Measurements from ENCODE around the gene TLR8. TPM values are rescaled to one million over a fixed set of nuclear protein-coding genes. Genes with fewer than 3 reads are reported as not detected.
"Not testable (repeated sequence)": the region's sequence is repeated elsewhere in the genome, so short reads cannot be mapped to it uniquely, and the experiment has no call there.

Gene TLR8
- total RNA-seq, 1 donor from 2014 or later = not detected

GRCh38 chrX:12936947-12937346, 30.5 kb downstream of the TLR8 start:
- no peaks in the 10 kb centered on the region for H3K27me3 Mint-ChIP-seq (ENCODE audit: unreplicated experiment)
- no peak overlapping the region for H3K27ac Mint-ChIP-seq (ENCODE audit: unreplicated experiment)
- no peaks in the 10 kb centered on the region for H3K4me1 Mint-ChIP-seq (ENCODE audit: unreplicated experiment)
- TF ChIP-seq, protein P1, sequence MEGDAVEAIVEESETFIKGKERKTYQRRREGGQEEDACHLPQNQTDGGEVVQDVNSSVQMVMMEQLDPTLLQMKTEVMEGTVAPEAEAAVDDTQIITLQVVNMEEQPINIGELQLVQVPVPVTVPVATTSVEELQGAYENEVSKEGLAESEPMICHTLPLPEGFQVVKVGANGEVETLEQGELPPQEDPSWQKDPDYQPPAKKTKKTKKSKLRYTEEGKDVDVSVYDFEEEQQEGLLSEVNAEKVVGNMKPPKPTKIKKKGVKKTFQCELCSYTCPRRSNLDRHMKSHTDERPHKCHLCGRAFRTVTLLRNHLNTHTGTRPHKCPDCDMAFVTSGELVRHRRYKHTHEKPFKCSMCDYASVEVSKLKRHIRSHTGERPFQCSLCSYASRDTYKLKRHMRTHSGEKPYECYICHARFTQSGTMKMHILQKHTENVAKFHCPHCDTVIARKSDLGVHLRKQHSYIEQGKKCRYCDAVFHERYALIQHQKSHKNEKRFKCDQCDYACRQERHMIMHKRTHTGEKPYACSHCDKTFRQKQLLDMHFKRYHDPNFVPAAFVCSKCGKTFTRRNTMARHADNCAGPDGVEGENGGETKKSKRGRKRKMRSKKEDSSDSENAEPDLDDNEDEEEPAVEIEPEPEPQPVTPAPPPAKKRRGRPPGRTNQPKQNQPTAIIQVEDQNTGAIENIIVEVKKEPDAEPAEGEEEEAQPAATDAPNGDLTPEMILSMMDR (IDR thresholded peaks at IDR 0.05; ENCODE audit: unreplicated experiment) = no peak
- no peak for DNase-seq (ENCODE audit: low spot score)
- H3K4me3 Mint-ChIP-seq (ENCODE audit: unreplicated experiment) = no peak overlapping the region
- H3K9me3 Mint-ChIP-seq (ENCODE audit: unreplicated experiment) = no peaks in the 10 kb centered on the region
- no peaks in the 10 kb centered on the region for H3K36me3 Mint-ChIP-seq (ENCODE audit: low read depth, unreplicated experiment)

DNA sequence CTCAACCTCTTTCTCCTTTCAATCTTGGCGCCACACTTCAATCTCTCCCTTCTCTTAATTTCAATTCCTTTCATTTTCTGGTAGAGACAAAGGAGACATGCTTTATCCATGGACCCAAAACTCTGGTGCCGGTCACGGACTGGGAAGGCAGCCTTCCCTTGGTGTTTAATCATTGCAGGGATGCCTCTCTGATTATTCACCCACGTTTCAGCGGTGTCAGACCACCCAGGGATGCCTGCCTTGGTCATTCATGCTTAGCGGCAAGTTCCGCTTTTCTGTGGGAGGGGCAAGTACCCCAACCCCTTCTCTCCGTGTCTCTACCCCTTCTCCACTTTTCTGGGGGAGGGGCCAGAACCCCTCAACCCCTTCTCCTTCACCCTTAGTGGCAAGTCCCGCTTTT, 34.1 kb downstream of the TLR8 start:
- not testable (repeated sequence) for H3K9me3 Mint-ChIP-seq (ENCODE audit: unreplicated experiment); H3K36me3 Mint-ChIP-seq (ENCODE audit: low read depth, unreplicated experiment)

DNA sequence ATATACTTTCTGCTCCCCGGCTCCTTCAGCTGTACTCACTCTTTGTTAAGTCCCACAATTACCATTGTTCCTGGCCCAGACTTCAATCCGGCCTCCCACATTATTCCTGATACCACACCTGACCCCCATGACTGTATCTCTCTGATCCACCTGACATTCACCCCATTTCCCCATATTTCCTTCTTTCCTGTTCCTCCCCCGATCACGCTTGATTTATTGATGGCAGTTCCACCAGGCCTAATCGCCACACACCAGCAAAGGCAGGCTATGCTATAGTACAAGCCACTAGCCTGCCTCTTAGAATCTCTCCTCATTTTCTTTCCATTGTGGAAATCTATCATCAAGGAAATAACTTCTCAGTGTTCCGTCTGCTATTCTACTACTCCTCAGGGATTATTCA, 37.2 kb downstream of the TLR8 start:
- H3K4me3 Mint-ChIP-seq (ENCODE audit: unreplicated experiment); H3K27me3 Mint-ChIP-seq (ENCODE audit: unreplicated experiment); H3K27ac Mint-ChIP-seq (ENCODE audit: unreplicated experiment); DNase-seq (ENCODE audit: low spot score); H3K36me3 Mint-ChIP-seq (ENCODE audit: low read depth, unreplicated experiment); H3K9me3 Mint-ChIP-seq (ENCODE audit: unreplicated experiment): not testable (repeated sequence)
- peaks cover 20% of the 10 kb centered on the region for H3K4me1 Mint-ChIP-seq (ENCODE audit: unreplicated experiment)

More for the DNA sequence above, 34.1 kb downstream of the TLR8 start:
- H3K27ac Mint-ChIP-seq (ENCODE audit: unreplicated experiment); DNase-seq (ENCODE audit: low spot score); H3K4me3 Mint-ChIP-seq (ENCODE audit: unreplicated experiment); H3K27me3 Mint-ChIP-seq (ENCODE audit: unreplicated experiment); H3K4me1 Mint-ChIP-seq (ENCODE audit: unreplicated experiment): not testable (repeated sequence)

DNA sequence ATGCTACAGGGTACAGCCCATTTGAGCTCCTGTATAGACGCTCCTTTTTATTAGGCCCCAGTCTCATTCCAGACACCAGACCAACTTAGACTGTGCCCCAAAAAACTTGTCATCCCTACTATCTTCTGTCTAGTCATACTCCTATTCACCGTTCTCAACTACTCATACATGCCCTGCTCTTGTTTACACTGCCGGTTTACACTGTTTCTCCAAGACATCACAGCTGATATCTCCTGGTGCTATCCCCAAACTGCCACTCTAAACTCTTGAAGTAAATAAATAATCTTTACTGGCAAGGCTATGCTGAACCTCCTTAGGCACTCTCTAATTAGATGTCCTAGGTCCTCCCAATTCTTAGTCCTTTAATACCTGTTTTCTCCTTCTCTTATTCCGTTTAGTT, 38.0 kb downstream of the TLR8 start:
- H3K36me3 Mint-ChIP-seq (ENCODE audit: low read depth, unreplicated experiment); H3K27ac Mint-ChIP-seq (ENCODE audit: unreplicated experiment); H3K4me3 Mint-ChIP-seq (ENCODE audit: unreplicated experiment); H3K9me3 Mint-ChIP-seq (ENCODE audit: unreplicated experiment); H3K27me3 Mint-ChIP-seq (ENCODE audit: unreplicated experiment); DNase-seq (ENCODE audit: low spot score): not testable (repeated sequence)
- H3K4me1 Mint-ChIP-seq (ENCODE audit: unreplicated experiment) = peaks cover 28% of the 10 kb centered on the region

GRCh38 chrX:12945494-12945893, 39.1 kb downstream of the TLR8 start:
- H3K36me3 Mint-ChIP-seq (ENCODE audit: low read depth, unreplicated experiment) = no peaks in the 10 kb centered on the region
- H3K4me3 Mint-ChIP-seq (ENCODE audit: unreplicated experiment) = no peak overlapping the region
- peaks cover 36% of the 10 kb centered on the region for H3K4me1 Mint-ChIP-seq (ENCODE audit: unreplicated experiment)
- DNase-seq (ENCODE audit: low spot score) = no peak
- TF ChIP-seq, protein P1 (IDR thresholded peaks at IDR 0.05; ENCODE audit: unreplicated experiment) = no peak
- peaks cover 3% of the 10 kb centered on the region for H3K27me3 Mint-ChIP-seq (ENCODE audit: unreplicated experiment)
- no peak overlapping the region for H3K27ac Mint-ChIP-seq (ENCODE audit: unreplicated experiment)
- no peaks in the 10 kb centered on the region for H3K9me3 Mint-ChIP-seq (ENCODE audit: unreplicated experiment)

DNA sequence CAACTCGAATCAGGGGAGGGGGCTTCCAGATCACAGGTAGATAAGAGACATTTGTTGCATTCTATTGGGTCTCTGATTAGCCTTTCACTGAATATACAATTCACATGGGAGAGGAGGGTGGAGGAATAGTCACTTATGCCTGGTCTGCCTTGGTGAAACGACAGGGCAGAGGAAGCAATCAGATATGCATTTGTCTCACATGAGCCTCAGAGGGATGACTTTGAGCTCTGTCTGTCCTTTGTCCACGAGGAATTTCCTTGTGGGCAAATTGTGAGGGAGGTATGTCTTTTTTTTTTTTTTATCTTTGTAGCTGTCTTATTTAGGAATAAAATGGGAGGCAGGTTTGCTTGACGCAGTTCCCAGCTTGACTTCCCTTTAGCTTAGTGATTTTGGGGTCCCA, 40.0 kb downstream of the TLR8 start:
- Mint-ChIP-seq H3K27me3 (ENCODE audit: unreplicated experiment) (peaks cover 5% of the 10 kb centered on the region), H3K4me3 (ENCODE audit: unreplicated experiment) (no peak overlapping the region), H3K27ac (ENCODE audit: unreplicated experiment) (peak overlapping the region; percentile 92), H3K36me3 (ENCODE audit: low read depth, unreplicated experiment) (no peaks in the 10 kb centered on the region), H3K9me3 (ENCODE audit: unreplicated experiment) (no peaks in the 10 kb centered on the region), H3K4me1 (ENCODE audit: unreplicated experiment) (peaks cover 45% of the 10 kb centered on the region)
- TF ChIP-seq, protein P1 (IDR thresholded peaks at IDR 0.05; ENCODE audit: unreplicated experiment) = no peak
- DNase-seq (ENCODE audit: low spot score) = no peak
